CD1c-positive myeloid dendritic cell (primary cell): ENCODE results near the gene SNAPC1.
"Not testable (repeated sequence)": the region's sequence is repeated elsewhere in the genome, so short reads cannot be mapped to it uniquely, and the experiment has no call there.

Experiments
- DNase-seq: peaks from one replicate; pipeline ENCODE4 v3.0.0-alpha.2; 2016; ENCODE audit errors: extremely low spot score

SNAPC1 gene

GRCh38 chr14:61749867-61750266, 12.4 kb upstream of the SNAPC1 start:
- no peak for DNase-seq

GRCh38 chr14:61750708-61751474, 11.3 kb upstream of the SNAPC1 start:
- peak; percentile 94 for DNase-seq

GRCh38 chr14:61751475-61751989, 10.7 kb upstream of the SNAPC1 start:
- DNase-seq: no peak

- peak; percentile 82 for DNase-seq
These were observed 9.6 kb upstream of the SNAPC1 start for GRCh38 chr14:61752626-61753025.

GRCh38 chr14:61753631-61754030, 8.6 kb upstream of the SNAPC1 start:
- no peak for DNase-seq

- DNase-seq: no peak
These were observed 7.4 kb upstream of the SNAPC1 start for GRCh38 chr14:61754627-61755381.

- DNase-seq: not testable (repeated sequence)
These were observed 6.9 kb upstream of the SNAPC1 start for GRCh38 chr14:61755382-61755742.

- no peak for DNase-seq
These were observed 6.1 kb upstream of the SNAPC1 start for GRCh38 chr14:61756135-61756534.

- DNase-seq: no peak
These were observed 2.3 kb upstream of the SNAPC1 start for GRCh38 chr14:61759878-61760277.

- DNase-seq: no peak
These were observed 663 bp upstream of the SNAPC1 start for GRCh38 chr14:61761557-61761956.

- no peak for DNase-seq
These were observed 2.3 kb downstream of the SNAPC1 start for GRCh38 chr14:61764342-61765122.

GRCh38 chr14:61765225-61765943, 3.2 kb downstream of the SNAPC1 start:
- no peak for DNase-seq

- DNase-seq: no peak
These were observed 3.9 kb downstream of the SNAPC1 start for GRCh38 chr14:61766151-61766550.

GRCh38 chr14:61768240-61768639, 6.0 kb downstream of the SNAPC1 start:
- DNase-seq: no peak

- no peak for DNase-seq
These were observed 7.7 kb downstream of the SNAPC1 start for GRCh38 chr14:61769893-61770292.

- DNase-seq: no peak
These were observed 12.6 kb downstream of the SNAPC1 start for GRCh38 chr14:61774861-61775260.

GRCh38 chr14:61780125-61780524, 17.9 kb downstream of the SNAPC1 start:
- DNase-seq: no peak

GRCh38 chr14:61797309-61797708, 35.1 kb downstream of the SNAPC1 start:
- DNase-seq: no peak

- no peak for DNase-seq
These were observed 39.9 kb downstream of the SNAPC1 start for GRCh38 chr14:61802010-61802568.

- no peak for DNase-seq
These were observed 41.5 kb downstream of the SNAPC1 start for GRCh38 chr14:61803755-61804154.

GRCh38 chr14:61805451-61805850, 43.2 kb downstream of the SNAPC1 start:
- DNase-seq: no peak
